Inflammatory macrophage treated with lipopolysaccharide for 1 hour (primary cell): ENCODE results near the gene TMEM165.

Experiments used
- DNase-seq, 2 donors: peaks; one replicate each; pipeline ENCODE4 v3.0.0-alpha.2; 2020 to 2022

The TMEM165 gene

GRCh38 chr4:55407119-55407518, 11.4 kb downstream of the TMEM165 start:
- DNase-seq: no peak

GRCh38 chr4:55407764-55408163, 12.0 kb downstream of the TMEM165 start:
- DNase-seq: no peak

GRCh38 chr4:55409468-55410171, 13.9 kb downstream of the TMEM165 start:
- DNase-seq: peak in 1 of 2 donors; percentile 26

GRCh38 chr4:55410431-55410830, 14.7 kb downstream of the TMEM165 start:
- no peak for DNase-seq

GRCh38 chr4:55411621-55412020, 15.9 kb downstream of the TMEM165 start:
- DNase-seq: no peak

GRCh38 chr4:55416176-55416575, 20.4 kb downstream of the TMEM165 start:
- no peak for DNase-seq

GRCh38 chr4:55424791-55425190, 29.0 kb downstream of the TMEM165 start:
- no peak for DNase-seq

- no peak for DNase-seq
These were observed 36.1 kb downstream of the TMEM165 start for GRCh38 chr4:55431710-55432336.

- DNase-seq: peak; percentile 24 to 29
These were observed 39.5 kb downstream of the TMEM165 start for GRCh38 chr4:55435141-55435841.

- no peak for DNase-seq
These were observed 41.6 kb downstream of the TMEM165 start for GRCh38 chr4:55437356-55437796.

- no peak for DNase-seq
These were observed 42.1 kb downstream of the TMEM165 start for GRCh38 chr4:55437823-55438222.

GRCh38 chr4:55438314-55438713, 42.6 kb downstream of the TMEM165 start:
- DNase-seq: no peak

GRCh38 chr4:55439023-55439422, 43.3 kb downstream of the TMEM165 start:
- DNase-seq: no peak

- no peak for DNase-seq
These were observed 45.0 kb downstream of the TMEM165 start for GRCh38 chr4:55440786-55441185.

- no peak for DNase-seq
These were observed 46.8 kb downstream of the TMEM165 start for GRCh38 chr4:55442541-55442940.

GRCh38 chr4:55444827-55445226, 49.1 kb downstream of the TMEM165 start:
- DNase-seq: no peak

- DNase-seq: peak in 1 of 2 donors; percentile 29
These were observed 50.3 kb downstream of the TMEM165 start for GRCh38 chr4:55445921-55446577.

GRCh38 chr4:55446578-55446922, 50.8 kb downstream of the TMEM165 start:
- no peak for DNase-seq

- no peak for DNase-seq
These were observed 51.5 kb downstream of the TMEM165 start for GRCh38 chr4:55447108-55447708.

GRCh38 chr4:55447831-55448230, 52.1 kb downstream of the TMEM165 start:
- DNase-seq: no peak

GRCh38 chr4:55450566-55450965, 54.8 kb downstream of the TMEM165 start:
- DNase-seq: no peak

- no peak for DNase-seq
These were observed 62.4 kb downstream of the TMEM165 start for GRCh38 chr4:55458164-55458563.

- no peak for DNase-seq
These were observed 62.9 kb downstream of the TMEM165 start for GRCh38 chr4:55458611-55459010.
